Esophagus muscularis mucosa (tissue), 4 donors: ENCODE measurements around the gene C16orf78. TPM values are rescaled to one million over a fixed set of nuclear protein-coding genes. Genes with fewer than 3 reads are reported as not detected.
"Not testable (repeated sequence)": the region's sequence is repeated elsewhere in the genome, so short reads cannot be mapped to it uniquely, and the experiment has no call there.

Experiments
- DNase-seq: peaks from one replicate; pipeline ENCODE4 v3.0.0-alpha.2; 2017; ENCODE audit errors: extremely low spot score
- H3K27ac ChIP-seq, 4 donors: fragments of 200-600 bp; sonication (generic); replicated peaks in 1 of 4; 1 replicate in 3 of 4; 2 replicates in 1 of 4; pipeline ENCODE4 v1.5.1; 2016 to 2019; ENCODE audit warnings: mild to moderate bottlenecking in 1 of 4
- H3K27me3 ChIP-seq, 4 donors: fragments of 200-600 bp; sonication (generic); one replicate each; pipeline versions ENCODE4 v1.5.1 to v1.6.0; 2016 to 2019
- H3K36me3 ChIP-seq, 4 donors: fragments of 200-600 bp; sonication (generic); one replicate each; pipeline ENCODE4 v1.5.1; 2016 to 2019
- H3K4me1 ChIP-seq, 4 donors: fragments of 200-600 bp; sonication (generic); one replicate each; pipeline ENCODE4 v1.5.1; 2016 to 2019
- H3K4me3 ChIP-seq, 4 donors: fragments of 200-600 bp; sonication (generic); 1 replicate in 2 of 4; 2 replicates in 2 of 4; pipeline ENCODE4 v1.5.1; 2016 to 2019; ENCODE audit warnings: mild to moderate bottlenecking in 4 of 4, moderate library complexity in 1 of 4
- H3K9me3 ChIP-seq, 4 donors: fragments of 200-600 bp; sonication (generic); 1 replicate in 3 of 4; 2 replicates in 1 of 4; pipeline ENCODE4 v1.5.1; 2016 to 2019
- CTCF ChIP-seq, 3 experiments: fragments of 200-600 bp in 2 of 3; fragments of 450-650 bp in 1 of 3; sonication (generic) in 2 of 3; IDR thresholded peaks; one replicate each; pipeline ENCODE4 v1.5.1; 2017 to 2019; ENCODE audit warnings: antibody characterized with exemption in 3 of 3, mild to moderate bottlenecking in 2 of 3, moderate library complexity in 1 of 3
- EP300 ChIP-seq: sonication (generic); formaldehyde crosslinking; IDR thresholded peaks from one replicate; pipeline ENCODE4 v1.6.1; 2017; ENCODE audit warnings: antibody characterized with exemption
- POLR2A ChIP-seq: fragments of 450-650 bp; IDR thresholded peaks from one replicate; pipeline ENCODE4 v1.6.1; 2017; ENCODE audit warnings: antibody characterized with exemption, moderate library complexity, mild to moderate bottlenecking, low read depth
- POLR2AphosphoS5 ChIP-seq, 2 donors: sonication (generic); formaldehyde crosslinking; IDR thresholded peaks; one replicate each; pipeline ENCODE4 v1.6.1; 2017; ENCODE audit warnings: antibody characterized with exemption in 2 of 2
- WGBS: methylation state at CpG from one replicate; pipeline ENCODE4 v1.1.5; 2018; 5-methylcytosine and 5-hydroxymethylcytosine counted together
- intact Hi-C: fragments of 100-400 bp; cut with DNase I; formaldehyde crosslinking; loops from one replicate; pipeline ENCODE4 v1.15.1; 2023
- total RNA-seq, 4 donors: library from RNA; depleted of rRNA; stranded (reverse); fragments of >200 nt; gene quantifications; one replicate each; pipeline versions ENCODE4 v1.1.0 to v1.2.1, GENCODE V29; 2016

C16orf78 gene
- total RNA-seq, 4 donors from 2014 or later = not detected

- Histone ChIP-seq H3K4me3 (no peak overlapping the region), H3K27me3 (peaks cover 0 to 27% (median 0%) of the 10 kb centered on the region in 4 donors), H3K27ac (no peak overlapping the region), H3K36me3 (no peaks in the 10 kb centered on the region), H3K4me1 (no peaks in the 10 kb centered on the region), H3K9me3 (no peaks in the 10 kb centered on the region)
- intact Hi-C loops = no loop called here
- TF ChIP-seq POLR2AphosphoS5 (IDR thresholded peaks at IDR 0.05) = no peak
- TF ChIP-seq POLR2A = no peak
- TF ChIP-seq CTCF (IDR thresholded peaks at IDR 0.05) = no peak
- TF ChIP-seq EP300 = no peak
- no peak for DNase-seq
- 64% methylated on average over 4 of the region's 4 CpGs for WGBS
Measured at GRCh38 chr16:49359591-49359990, 14.0 kb upstream of the C16orf78 start.

- H3K27ac ChIP-seq, DNase-seq, H3K4me1 ChIP-seq, H3K4me3 ChIP-seq, H3K36me3 ChIP-seq, H3K9me3 ChIP-seq, intact Hi-C loops: not testable (repeated sequence)
- H3K27me3 ChIP-seq = peaks cover 0 to 10% (median 0%) of the 10 kb centered on the region in 4 donors
- 82% methylated on average over 6 of the region's 6 CpGs for WGBS
Measured at GRCh38 chr16:49361731-49362130, 11.9 kb upstream of the C16orf78 start.

DNA sequence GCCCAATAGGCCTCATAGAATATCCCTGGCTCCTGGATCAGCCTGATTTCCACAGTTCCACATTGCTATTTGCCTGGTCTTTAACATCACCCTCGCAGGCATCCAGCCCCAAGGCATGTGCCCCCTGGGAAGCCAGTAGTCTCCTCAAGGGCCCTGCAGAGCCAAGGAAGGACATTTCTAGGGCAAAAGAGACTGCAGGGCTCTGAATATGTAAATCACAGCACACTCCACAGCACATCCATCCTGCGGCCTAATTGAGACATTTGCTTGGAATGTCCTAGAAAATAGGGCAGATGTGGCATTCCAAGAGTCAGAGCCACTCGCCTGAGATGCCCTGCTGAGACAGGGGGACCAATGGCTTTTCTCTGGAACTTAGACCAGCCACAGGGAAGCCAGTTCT is 11.4 kb upstream of the C16orf78 start:
- WGBS = 72% methylated on average over 3 of the region's 3 CpGs
- intact Hi-C loops = no loop called here
- no peaks in the 10 kb centered on the region for H3K9me3 ChIP-seq

DNA sequence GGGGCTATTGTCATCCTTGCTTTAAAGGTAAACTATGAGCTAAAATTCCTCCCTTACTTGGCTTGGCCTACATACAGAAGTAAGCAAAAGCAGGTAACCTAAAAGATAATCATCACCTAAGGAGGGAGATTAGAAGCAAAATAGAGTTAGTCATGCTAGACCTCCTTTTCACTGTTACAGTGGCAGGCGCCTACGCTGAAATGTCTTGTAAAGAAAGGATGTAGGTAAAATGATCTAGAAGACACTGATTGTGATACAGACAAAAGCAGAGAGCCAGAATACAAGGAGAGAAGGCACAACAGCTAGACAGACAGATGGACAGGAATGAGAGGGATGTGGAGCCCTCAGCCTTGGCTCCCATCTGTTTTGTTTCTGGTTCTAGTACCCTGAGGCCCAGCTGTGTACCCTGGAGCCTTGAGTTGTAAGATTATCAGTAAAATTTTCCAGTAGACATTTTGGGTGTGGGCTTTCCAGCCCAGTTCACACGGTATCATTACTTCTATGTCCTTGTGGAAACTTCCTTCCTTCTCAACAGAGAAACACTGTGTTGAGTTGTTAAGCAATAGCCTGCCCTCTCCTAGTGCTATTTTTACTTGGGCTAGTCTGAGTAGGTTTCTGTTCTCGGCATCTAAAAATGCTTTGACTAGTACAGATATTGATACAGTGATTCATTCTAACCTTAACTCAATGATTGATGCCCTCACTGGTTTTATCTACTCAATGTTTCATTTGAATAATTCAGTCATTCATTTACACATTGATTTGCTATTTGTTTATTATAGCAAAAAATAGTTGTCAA is 7.7 kb upstream of the C16orf78 start:
- Histone ChIP-seq H3K27ac (no peak overlapping the region), H3K4me3 (no peak overlapping the region), H3K4me1 (no peaks in the 10 kb centered on the region), H3K36me3 (no peaks in the 10 kb centered on the region), H3K27me3 (peaks cover 0 to 3% (median 0%) of the 10 kb centered on the region in 4 donors), H3K9me3 (no peaks in the 10 kb centered on the region)
- 79% methylated on average over 4 of the region's 4 CpGs for WGBS
- DNase-seq = no peak
- TF ChIP-seq POLR2AphosphoS5 (IDR thresholded peaks at IDR 0.05) (no peak), EP300 (no peak)
- intact Hi-C loops = no loop called here

More for the DNA sequence above, 11.4 kb upstream of the C16orf78 start:
- no peaks in the 10 kb centered on the region for H3K36me3 ChIP-seq
- H3K27ac ChIP-seq = no peak overlapping the region
- DNase-seq = no peak
- no peak for TF ChIP-seq POLR2A
- no peak for TF ChIP-seq CTCF (IDR thresholded peaks at IDR 0.05)
- H3K4me3 ChIP-seq = no peak overlapping the region
- no peaks in the 10 kb centered on the region for H3K4me1 ChIP-seq
- H3K27me3 ChIP-seq = peaks cover 0 to 5% (median 0%) of the 10 kb centered on the region in 4 donors

DNA sequence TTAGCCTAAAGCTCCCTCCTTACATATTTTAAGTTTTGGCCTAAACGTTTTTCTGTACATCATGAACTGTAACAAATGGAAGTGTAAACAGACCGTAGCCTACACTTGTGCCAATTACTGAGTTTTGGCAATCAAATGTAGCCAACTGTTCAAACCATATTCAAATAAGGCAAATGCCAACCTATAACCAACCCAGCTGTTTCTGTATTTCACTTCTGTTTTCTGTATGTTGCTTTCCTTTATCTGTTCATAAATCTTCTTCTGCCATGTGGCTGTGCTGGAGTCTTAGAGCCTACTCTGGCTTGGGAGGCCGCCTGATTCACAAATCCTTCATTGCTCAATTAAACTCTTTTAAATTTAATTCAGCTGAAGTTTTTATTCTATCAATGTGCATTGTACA is 6.9 kb upstream of the C16orf78 start:
- WGBS = 54% methylated on average over 3 of the region's 3 CpGs
- Histone ChIP-seq H3K9me3 (no peaks in the 10 kb centered on the region), H3K27ac (no peak overlapping the region), H3K36me3 (no peaks in the 10 kb centered on the region), H3K27me3 (peaks cover 0 to 3% (median 0%) of the 10 kb centered on the region in 4 donors), H3K4me1 (no peaks in the 10 kb centered on the region), H3K4me3 (no peak overlapping the region)
- intact Hi-C loops = no loop called here
- DNase-seq = no peak
- TF ChIP-seq CTCF (IDR thresholded peaks at IDR 0.05) = no peak
- TF ChIP-seq EP300 = no peak
- no peak for TF ChIP-seq POLR2AphosphoS5 (IDR thresholded peaks at IDR 0.05)
- TF ChIP-seq POLR2A = no peak
